ENCODE measurements around the gene SNAPC4.
"Not testable (repeated sequence)": the region's sequence is repeated elsewhere in the genome, so short reads cannot be mapped to it uniquely, and the experiment has no call there.

SNAPC4 gene

DNA sequence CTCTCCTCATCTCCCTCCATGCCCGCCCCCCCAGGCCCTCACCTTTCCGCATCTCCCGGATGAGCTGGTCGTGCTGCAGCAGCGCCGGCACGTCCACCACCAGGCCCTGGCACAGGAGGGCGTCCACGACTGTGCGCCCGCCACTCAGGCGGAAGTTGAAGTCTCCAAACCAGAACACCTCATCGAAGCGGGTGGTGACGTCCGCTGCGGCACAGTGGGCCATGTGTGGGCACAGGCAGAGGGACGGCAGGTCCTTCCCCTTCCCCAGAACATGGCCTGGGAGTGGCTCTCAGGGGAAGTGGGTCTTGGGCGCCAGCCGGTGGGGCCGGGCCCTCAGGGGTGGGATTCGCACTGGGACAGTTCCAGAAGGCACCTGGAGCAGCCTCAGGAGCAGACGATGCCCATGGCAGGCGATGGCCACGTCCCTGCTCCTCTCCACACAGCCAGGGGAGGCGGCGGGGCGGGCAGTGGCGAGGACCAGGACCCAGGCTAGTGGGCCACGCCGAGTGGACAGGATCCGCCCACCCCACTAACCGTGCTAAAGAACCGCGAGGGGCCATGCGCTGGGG is 31.9 kb upstream of the SNAPC4 start:
- DNase-seq, result no peak

DNA sequence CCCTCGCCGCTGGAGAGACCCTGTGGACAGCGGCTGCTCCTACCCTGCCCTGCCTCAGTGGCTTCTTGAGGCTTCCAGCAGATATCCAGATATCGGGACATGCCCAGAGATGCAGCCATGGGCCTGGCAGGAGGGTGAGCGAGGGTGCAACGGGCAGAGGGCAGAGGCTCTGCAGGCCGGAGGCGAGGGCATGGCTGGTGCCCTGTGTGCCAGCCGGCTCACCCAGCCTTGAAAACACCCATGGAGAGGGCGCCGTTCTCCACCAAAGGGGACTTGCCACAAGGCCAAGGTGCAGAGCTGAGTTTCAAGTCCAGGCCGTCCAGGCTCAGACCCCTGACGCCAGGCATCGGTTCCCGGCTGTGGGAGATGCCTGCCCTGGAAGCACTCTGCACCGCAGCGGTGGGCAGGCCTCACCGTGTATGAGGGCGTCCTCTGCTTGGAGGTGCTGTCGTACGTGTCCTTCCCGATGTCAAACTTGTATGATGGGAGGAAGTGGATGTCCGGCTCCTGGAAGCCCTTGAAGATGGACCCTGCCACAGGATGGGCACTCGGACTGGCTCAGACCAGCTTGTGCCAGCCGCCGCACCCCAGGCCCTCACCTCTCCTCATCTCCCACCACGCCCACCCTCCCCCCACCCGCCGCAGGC is 30.7 kb upstream of the SNAPC4 start:
- no peak for DNase-seq

DNA sequence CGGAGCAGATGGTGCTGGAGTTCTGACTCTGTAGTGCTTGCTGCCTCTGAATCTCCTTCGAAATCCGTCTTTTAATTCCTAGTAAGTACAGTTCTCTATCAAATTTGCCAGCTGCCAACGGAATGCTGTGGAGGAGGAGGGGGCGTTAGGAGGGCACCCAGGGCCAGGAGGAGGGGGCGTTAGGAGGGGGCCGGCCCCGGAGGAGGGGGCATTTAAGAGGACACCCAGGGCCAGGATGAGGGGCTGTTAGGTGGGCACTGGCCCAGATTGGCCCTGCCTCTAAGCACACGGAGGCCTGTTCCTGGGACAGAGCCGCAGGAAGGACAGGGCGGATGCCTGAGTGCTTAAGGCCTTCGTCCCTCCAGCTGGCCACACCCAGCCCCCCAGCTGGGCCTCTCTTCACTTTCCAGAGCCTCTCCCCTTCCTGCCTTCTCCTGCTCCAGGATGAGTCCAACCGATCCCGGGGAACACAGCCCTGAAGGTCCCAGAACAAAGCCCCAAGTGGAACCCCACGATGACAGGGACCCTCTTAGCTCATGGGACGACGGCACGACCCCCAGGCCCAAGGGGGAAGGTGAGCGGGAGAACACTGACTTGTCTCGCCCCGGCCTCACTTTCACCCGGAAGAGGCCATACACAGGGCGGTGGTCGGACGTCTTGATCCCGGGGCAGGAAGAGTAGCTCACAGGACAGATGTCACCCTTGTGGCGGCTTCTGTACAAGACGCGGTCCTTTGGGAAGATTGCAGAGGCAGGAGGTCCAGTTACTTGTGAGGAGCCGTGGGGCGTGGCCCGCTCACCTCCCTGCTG is 29.9 kb upstream of the SNAPC4 start:
- no peak for DNase-seq

DNA sequence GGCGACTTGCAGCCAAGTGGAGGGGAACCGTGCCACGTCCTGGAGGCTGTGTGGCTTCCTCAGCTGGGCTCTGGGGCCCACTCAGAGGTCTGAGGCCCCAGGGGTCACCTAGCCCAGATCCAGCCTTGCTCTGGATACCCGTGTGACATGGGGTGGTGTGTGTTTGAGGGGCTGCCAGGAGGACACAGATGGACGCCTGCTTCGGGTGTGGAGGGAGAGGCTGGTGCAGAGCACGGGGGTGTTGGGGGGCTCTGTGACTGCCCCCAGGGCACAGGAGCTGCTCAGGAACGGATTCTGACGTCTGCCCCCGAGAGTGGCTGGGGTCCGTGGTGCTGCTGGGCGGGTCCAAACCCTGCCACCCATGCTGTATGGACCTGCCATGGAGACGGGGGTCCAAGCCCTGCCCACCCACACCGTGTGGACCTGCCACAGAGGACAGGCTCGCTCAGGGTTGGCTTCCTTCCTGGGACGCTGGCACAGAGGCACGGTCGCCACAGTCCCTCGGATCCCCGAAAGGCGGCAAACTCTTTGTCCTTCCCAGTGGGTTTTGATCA is 29.2 kb upstream of the SNAPC4 start:
- no peak for DNase-seq

DNA sequence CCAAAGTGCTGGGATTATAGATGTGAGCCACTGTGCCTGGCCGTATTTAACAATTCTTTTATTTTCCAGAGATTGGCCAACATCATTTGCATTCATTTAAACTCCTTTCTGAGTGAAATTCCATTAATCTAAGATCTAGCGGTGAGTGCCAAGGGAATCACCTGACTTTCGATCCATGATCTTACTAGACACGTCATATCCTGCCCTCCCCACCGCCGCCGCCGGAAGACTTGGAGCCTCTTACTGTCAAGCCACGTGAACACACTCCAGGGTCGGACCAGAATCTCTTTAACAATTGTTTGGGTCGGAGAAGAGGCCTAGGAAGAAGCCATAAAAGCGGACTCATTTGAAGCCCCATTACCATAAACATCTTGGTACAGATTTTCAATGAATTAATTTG is 26.8 kb upstream of the SNAPC4 start:
- DNase-seq, result no peak

DNA sequence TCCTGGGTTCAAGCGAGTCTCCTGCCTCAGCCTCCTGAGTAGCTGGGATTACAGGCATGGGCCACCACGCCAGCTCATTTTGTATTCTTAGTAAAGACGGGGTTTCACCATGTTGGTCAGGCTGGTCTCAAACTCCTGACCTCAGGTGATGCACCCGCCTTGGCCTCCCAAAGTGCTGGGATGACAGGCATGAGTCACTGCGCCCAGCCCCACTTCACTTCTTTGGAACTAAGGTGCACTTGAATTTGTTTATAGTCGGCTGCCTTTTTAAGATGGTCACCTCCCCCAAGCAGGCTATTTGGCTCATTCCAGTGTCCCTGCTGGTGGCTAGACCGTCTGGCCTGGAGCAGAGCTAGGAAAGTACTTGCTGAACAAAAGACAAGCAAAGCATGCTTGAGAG is 25.4 kb upstream of the SNAPC4 start:
- DNase-seq, result not testable (repeated sequence)

DNA sequence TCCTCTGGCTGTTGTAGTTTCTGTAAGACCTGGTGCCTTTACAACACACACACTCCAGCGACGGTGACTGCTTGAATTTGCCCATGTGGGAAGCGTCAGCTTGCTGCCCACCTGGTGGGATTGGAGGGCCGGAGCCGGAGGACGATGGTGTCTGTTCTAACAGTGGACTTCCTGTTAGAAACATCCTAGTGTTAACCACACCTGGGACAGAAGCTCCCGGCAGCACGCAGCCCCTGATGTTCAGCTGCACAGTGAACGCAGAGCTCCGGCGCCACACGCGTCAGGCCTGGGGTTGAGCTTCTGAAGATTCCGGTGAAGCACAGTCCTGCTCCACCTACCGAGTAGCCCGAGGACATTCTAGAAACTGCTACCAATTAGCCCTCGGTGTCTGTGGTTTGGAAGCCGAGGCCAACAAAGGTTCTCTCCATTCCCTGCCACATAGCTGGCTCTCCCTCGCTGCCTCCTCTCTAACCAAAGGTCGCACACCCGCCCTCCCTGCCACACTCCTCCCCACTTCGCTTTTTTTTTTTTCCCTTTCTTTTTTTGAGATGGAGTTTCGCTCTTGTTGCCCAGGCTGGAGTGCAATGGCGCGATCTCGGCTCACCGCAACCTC is 24.9 kb upstream of the SNAPC4 start:
- no peak for DNase-seq

DNA sequence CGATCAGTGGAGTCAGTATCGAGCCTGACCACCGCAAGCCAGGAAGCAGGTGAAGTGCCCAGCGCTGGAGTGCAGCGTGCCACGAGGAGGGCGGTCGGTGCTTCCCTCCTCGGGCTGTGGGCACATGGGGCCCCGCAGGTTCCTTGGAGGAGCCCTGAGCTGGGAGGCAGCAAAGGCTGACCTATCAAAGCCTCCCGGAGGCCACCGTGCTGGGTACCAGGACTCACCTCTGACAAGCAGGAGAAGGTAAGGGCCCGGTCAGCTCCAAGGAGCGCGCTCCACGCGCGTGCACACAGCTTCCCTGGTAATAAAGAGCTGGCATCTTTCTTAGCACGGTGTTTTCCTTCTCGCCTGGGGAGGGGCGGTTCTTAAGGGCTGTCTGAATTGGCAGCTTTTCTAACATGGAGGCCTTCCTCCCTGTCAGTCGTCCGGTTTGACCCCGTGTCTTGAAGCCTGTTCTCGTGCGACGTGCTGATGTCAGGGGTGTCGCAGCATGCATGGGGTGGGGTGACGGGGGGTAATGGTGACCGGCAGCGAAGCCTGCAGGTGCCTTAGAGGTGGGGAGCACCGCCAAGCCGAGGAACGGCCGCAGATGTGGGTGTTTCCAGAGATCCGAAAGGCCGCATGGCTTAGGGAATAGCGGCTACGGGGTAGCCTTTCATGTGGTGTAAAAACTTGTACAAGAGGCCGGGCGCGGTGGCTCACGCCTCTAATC is 23.6 kb upstream of the SNAPC4 start:
- DNase-seq, result no peak

DNA sequence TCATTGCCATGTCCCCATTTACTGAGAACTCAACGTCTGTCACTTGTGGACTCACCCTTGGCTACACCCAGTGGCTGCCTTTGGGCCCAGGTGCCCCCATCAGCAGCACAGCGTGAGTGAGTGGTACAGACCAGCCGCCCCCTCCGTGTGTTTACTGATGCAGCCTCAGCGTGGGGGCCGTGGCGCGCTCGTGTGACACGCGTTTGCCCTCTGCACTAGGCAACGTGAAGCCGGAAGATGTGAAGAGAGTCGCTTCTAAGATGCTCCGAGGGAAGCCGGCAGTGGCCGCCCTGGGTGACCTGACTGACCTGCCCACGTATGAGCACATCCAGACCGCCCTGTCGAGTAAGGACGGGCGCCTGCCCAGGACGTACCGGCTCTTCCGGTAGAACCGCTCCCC is 22.9 kb upstream of the SNAPC4 start:
- DNase-seq, result no peak

DNA sequence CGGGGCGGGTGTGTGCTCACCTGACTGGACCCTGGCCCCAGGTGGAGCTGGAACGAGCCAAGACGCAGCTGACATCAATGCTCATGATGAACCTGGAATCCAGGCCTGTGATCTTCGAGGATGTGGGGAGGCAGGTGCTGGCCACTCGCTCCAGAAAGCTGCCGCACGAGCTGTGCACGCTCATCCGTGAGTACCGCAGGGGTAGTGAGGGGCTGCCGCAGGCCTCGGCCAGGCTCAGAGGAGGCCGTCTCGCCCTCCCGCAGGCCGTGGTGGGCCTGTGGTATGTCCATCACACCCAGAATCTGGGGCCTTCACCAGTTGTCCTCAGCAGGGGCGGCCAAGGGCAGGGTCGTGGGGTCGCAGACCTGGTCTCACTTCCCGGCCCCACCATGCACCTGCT is 21.8 kb upstream of the SNAPC4 start:
- DNase-seq, result no peak

DNA sequence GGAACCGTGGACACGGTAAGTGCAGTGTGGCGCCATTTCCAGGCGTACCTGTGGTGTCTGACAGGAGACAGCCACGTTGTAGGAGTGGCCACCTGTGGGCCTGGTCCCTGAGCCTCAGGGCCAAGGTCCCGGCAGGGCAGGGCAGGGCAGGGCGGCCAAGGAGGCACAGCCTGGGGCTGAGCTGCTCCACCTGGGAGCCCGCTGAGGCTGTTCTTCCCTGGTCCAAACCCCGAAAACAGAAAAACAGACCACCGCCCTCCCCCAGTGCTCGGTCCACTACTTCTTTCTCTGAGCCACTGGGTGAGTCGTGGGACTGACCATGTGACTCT is 19.1 kb upstream of the SNAPC4 start:
- DNase-seq, result no peak

DNA sequence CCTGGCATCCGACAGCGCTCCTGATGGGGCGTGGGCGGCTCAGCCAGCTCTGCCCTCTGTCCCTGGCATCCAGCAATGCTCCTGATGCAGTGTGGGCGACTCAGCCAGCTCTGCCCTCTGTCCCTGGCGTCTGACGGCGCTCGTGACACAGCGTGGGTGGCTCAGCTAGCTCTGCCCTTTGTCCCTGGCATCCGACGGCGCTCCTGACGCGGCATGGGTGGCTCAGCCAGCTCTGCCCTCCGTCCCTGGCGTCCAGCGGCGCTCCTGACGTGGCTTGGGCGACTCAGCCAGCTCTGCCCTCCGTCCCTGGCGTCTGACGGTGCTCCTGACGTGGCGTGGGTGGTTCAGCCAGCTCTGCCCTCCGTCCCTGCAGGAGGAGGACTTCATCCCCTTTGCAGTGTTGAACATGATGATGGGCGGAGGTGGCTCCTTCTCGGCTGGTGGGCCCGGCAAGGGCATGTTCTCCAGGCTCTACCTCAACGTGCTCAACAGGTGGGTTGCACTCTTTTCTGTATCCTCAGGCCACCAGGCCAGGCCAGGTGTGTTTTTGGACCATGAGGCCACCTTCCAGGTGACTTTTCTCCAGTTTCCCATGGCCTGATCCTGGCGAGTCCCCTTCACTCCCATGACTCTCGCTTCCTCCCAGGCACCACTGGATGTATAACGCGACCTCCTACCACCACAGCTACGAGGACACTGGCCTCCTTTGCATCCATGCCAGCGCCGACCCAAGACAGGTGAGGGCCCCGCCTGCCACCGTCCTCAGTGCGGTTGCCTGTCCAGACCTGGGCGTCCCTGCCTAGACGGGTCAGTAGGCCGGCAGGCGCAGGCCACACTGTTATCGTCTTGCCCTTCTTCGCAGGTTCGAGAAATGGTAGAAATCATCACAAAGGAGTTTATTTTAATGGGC is 18.5 kb upstream of the SNAPC4 start:
- DNase-seq, result no peak

DNA sequence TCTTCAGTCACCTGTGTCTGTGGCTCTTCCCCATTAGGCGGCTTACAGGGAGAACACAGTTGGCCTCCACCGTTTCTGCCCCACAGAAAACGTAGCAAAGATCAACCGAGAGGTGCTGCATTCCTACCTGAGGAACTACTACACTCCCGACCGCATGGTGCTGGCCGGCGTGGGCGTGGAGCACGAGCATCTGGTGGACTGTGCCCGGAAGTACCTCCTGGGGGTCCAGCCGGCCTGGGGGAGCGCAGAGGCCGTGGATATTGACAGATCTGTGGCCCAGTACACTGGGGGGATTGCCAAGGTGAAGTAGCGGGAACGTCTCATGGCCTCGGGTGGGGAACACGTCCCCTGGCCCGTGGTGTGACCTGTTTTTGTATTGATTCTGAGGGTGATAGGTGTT is 16.9 kb upstream of the SNAPC4 start:
- DNase-seq, result no peak

DNA sequence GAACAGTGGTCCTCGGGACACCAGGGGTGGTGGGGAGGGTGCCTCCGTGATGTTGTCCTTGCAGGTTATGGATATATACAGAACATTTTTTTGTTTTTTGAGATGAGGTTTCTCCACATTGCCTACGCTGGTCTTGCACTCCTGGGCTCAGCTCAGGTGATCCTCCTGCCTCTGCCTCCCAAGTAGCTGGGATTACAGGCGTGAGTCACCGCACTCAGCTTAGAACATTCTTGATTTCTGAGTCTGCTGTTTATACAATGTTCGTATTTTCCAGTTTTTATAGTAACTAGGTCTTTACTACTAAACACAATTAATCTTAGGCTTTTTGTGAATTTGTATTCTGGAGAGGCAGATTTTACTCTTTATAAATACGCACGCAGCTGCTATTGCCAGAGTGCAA is 16.5 kb upstream of the SNAPC4 start:
- no peak for DNase-seq

DNA sequence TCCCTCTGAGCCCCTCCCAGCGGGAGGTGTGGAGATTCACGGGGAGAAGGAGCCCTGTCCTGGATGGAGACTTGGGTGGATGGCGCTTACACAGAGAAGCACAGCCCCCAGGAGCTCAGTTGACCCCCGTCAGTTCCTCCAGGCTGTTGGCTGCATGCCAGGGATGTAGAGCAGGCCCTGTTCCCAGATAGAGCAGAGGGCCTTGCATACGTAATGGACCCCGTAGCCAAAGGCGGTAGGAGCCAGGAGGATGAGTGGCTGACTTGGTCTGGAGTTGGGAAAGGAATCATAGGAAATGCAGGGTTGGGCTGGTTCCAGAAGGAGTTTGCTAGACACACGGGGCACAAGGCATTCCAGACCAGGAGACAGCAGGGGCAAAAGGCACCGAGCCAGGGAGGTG is 13.0 kb upstream of the SNAPC4 start:
- DNase-seq, result no peak

DNA sequence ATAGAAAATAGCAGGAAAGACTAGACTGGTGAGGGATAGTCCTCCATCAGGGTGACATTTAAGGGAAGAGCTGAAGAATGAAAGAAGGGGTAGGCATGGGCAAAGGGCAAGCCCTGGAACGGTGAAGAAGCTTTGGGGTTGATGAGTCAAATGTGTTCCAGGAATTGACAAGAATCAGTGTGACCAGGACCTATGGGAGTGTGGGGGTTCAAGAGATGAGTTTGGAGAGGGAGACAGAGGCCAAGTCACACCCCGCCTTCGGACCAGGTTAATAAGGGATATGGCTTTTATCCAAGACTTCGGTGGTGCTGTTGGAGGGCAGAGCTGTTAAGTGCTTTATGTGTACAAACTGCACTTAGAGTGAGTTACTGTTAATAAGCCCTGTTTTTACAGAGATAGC is 11.4 kb upstream of the SNAPC4 start:
- no peak for DNase-seq

DNA sequence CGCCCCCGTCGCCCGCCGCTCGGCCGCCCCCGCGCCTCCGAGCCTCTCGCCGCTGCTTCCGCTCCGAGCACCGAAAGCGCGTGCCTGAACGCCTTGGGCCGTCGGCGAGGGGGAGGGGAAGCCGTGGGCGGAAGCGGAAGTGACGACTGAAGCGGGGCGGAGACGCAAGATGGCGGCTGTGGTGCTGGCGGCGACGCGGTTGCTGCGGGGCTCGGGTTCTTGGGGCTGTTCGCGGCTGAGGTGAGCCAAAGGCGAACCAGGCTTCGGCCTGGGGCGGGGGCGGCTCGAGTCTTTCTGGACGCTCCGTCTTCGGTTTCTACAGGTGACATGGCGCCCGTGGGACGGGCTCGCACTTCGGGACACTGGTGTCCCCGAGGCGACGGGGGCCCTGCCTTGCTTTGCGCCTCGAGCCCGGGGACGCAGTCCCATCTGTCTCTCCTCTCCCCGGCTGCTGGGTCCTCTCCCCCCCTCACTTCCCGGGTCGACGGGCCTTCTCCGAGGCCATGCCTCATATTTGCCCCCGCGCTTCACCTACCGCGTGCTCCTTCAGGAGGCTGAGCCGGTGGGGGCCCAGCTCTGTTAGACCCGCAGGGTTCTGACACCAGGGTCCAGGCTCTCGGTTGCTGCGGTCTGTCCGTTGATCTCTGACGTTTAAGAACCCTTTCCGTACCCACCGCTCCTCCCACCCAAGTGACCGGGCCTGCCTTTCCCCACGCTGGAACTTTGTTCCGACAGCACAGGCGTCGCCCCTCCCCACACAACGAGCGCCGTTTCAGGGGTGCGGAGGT is 10.7 kb upstream of the SNAPC4 start, which contains the start of the genes ENTR1 and PMPCA:
TSS of gene ENTR1 (minus strand) at position 115 of the 788 bp plus-strand sequence. CDS start 217 bp downstream, outside the sequence.
TSS of gene PMPCA (plus strand) at position 159 of the 788 bp plus-strand sequence. CDS start at position 170, 11 bp downstream.
- peak; percentile 77 to 84 for DNase-seq

DNA sequence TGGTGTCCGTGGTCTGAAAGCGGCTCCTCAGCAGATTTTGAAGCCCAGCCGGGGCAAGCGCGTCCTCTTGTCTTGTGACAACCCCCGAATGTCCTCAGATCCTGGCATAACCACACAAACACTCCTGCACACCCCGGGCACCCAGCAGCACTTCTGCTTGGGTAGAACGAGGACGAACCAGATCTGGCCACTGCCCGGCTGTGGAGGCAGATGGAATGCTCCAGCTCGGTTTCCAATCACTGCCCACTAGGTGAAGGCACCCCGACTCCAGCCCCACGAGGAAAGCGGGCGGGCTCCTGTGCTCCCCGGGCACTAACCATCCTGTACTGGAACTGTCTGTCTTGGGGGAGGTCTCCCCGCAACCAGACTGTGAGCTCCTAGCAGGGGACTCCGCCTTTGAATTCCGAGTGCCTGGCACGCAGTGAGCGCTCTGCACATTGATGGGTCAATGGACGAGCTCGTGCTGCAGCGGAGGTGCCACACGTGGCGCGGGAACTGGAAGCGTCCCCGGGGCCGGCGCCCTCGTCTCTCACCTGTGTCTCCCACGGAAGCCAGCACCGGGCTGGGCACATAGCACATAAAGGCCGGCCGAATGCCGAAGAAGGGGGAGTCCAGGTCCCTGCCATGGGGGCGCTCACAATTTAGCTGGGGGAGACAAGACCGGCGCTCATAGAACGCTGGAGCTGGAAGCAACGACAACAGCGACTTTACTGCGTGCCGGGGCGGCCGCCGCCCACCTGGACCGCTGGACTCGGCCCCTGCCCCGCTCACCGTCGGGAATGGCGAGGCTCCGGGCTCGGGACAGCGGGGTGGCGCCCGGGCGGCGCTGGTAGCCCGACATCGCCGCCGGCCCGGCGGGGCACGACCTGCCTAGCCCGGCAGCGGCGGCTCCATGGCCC is 9.8 kb upstream of the SNAPC4 start:
- no peak for DNase-seq

DNA sequence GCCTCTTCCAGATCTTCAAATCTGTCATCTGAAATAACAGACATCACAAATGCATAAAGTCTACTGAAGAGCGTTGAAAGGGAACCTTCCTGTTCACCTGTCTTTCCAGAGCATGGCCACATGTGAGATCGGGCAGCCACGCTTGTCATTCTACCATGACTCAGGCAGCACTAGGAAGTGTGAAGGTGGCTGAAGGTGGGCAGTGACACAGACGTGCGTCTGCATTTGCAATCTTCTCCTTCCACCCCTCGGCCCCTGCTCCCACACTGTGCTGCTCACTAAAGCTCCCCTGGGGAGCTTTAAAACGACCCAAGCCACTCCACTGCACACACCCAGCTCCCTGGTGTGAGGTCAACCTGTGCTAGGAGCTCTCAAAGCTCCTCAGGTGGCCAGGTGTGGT is 7.9 kb upstream of the SNAPC4 start:
- no peak for DNase-seq

DNA sequence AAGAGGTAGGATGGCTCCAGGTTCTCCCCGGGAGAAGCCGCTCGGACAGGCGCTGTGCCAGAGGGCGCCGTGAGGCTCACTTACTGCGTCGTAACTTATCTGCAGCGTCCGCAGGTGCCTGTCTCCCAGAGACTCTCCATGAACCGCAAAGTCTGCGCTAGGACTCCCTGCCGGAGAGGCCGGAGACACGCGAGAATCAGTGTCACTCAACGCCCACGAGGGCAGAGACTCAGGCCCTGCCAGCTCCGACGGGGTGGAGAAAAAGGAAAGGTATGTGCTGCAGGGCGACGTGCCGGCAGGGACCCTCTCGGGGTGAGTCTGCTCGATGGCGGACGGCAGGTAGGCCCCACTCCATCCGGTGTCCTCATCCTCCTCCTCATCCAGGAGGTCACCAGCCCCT is 7.1 kb upstream of the SNAPC4 start:
- DNase-seq, result not testable (repeated sequence)
